HG02884 (cell line): ENCODE results near the gene FAM107A.

Experiments
- ATAC-seq: cut with Tn5 transposase; IDR thresholded peaks from one replicate; pipeline ENCODE4 v1.9.1; 2021; ENCODE audit warnings: mild to moderate bottlenecking, moderate library complexity; ENCODE audit not compliant: unreplicated experiment

Gene FAM107A

GRCh38 chr3:58568572-58569286 is 8.5 kb downstream of the FAM107A start:
- peak; percentile 50 for ATAC-seq

DNA sequence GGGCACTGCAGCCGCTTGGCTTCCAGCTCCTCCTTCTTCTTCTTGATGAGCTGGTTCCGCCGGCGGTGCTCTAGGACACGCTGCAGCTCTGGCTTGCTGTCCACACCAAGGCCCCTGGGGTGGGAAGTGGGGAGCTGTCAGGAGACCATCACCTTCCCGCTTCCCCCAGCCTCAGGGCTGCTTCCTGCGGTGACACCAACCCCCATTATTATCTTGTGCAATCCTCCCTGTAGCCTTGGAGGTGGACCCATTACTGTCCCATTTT is 10.0 kb downstream of the FAM107A start:
- ATAC-seq: no peak

- no peak for ATAC-seq
Measured at GRCh38 chr3:58566398-58567250, 10.6 kb downstream of the FAM107A start.

- no peak for ATAC-seq
Measured at GRCh38 chr3:58565621-58566397, 11.4 kb downstream of the FAM107A start.

- no peak for ATAC-seq
Measured at GRCh38 chr3:58564456-58565160, 12.6 kb downstream of the FAM107A start.

GRCh38 chr3:58564054-58564453 is 13.1 kb downstream of the FAM107A start:
- no peak for ATAC-seq

- ATAC-seq: no peak
Measured at GRCh38 chr3:58563386-58564035, 13.7 kb downstream of the FAM107A start.

DNA sequence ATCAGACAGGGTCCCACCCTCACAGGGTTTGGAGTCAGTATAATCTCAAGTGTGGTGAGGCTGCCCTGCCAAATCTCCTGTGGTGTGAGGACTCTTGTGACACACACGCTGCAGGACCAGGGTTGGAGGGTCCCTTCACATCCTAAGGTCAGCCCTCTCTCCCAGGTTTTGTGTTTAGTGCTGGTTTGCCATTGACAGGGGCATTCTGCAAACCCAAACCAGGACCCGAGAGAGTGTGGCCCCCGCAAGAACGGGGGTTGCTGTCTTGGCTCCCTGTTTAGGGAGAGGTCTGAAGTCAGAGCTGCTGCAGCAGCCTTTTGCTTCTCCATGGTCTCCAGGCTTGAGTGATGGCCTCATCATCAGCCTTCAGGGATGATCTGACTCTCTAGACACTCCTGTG is 14.7 kb downstream of the FAM107A start:
- ATAC-seq: no peak

GRCh38 chr3:58560771-58561311 is 16.4 kb downstream of the FAM107A start:
- ATAC-seq: no peak

GRCh38 chr3:58559586-58559985 is 17.6 kb downstream of the FAM107A start:
- no peak for ATAC-seq

- ATAC-seq: no peak
Measured at GRCh38 chr3:58557491-58557890, 19.7 kb downstream of the FAM107A start.

DNA sequence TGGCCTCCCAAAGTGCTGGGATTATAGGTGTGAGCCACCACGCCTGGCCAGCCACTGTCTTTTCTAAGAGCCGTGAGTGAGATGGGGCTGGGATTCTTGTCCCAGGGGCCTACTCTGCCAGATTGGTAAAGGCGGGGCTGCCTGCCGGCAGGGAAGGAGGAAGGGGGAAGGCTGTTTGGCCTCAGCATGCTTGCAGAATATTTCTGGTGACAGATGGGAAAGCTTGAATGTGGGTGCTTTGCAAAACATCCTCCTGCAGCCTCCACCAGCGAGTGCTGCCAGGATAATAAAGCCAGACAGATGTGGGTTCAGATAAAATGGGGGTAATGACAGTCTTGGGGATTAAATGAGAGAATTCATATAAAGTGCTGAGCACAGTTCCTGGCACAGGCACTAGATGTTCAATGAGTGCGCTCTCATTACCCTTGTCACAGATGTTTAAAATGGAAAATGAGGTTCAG is 20.4 kb downstream of the FAM107A start:
- no peak for ATAC-seq

DNA sequence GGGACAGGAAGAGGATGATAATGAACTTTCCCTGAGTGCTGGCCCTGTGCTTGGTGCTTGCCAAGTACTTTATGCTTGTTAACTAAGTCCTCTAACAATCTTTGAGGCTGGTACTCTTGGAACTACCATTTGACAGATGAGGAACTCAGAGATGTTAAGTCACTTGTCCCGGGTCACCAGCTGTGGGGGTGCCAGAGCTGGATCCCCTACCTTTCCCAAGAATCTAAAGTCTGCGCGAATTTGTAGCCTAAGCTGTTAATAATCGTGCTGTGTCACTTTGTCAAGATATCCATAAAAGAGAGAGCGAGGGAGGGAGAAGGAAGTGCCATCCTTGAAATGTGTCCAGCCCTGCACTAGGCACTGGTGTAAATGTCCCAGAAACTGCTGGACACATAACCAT is 21.2 kb downstream of the FAM107A start:
- no peak for ATAC-seq

- no peak for ATAC-seq
Measured at GRCh38 chr3:58555203-58555602, 22.0 kb downstream of the FAM107A start.

GRCh38 chr3:58553003-58553402 is 24.2 kb downstream of the FAM107A start:
- no peak for ATAC-seq

GRCh38 chr3:58551636-58552180 is 25.5 kb downstream of the FAM107A start:
- no peak for ATAC-seq

- no peak for ATAC-seq
Measured at GRCh38 chr3:58544541-58544940, 32.6 kb downstream of the FAM107A start.

GRCh38 chr3:58540176-58540858 is 36.9 kb downstream of the FAM107A start:
- no peak for ATAC-seq

DNA sequence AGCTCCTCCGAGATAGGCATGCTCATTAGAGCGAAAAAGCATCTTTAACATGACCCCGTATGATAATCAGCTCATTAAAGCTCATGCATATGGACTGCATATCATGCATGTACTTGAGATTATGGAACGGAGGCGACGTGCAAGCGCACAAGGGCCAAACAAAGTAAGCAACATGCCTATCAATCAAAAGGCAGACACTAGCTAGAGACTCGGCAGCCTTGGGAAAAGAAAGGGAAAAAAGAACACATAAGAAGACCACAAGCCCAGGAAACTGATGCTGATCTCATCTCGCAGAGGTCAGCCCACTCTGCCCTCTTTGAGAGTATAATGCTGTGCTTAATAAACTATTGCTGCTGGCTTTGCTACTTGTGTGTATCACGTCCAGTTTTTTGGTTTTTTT is 37.6 kb downstream of the FAM107A start:
- ATAC-seq: no peak
